GM12878 (cell line): Measurements from ENCODE around the gene ZDHHC7. TPM values are rescaled to one million over a fixed set of nuclear protein-coding genes. Genes with fewer than 3 reads are reported as not detected.

ENCODE experiments used
- ATAC-seq: fragments of 200-7000 bp; cut with Tn5 transposase; 3 replicates; pipeline ENCODE4 v1.9.1; 2020; ENCODE audit warnings: mild to moderate bottlenecking, moderate library complexity
- BruUV-seq: library from RNA; stranded (reverse); fragments of 400-500 nt; replicated peaks from 2 replicates; lab custom pipeline; 2021; lab: Mats Ljungman, UMichigan
- CTCF ChIA-PET: fragments of 300-600 bp; sonication (Branson Sonifier 250); formaldehyde crosslinking; extraction: SDS; loops from one replicate; lab custom pipeline; 2021; ENCODE audit warnings: inconsistent platforms; lab: Yijun Ruan, JAX
- POLR2A ChIA-PET: fragments of 350-600 bp; formaldehyde crosslinking; extraction: SDS; loops from one replicate; lab custom pipeline; 2021; ENCODE audit warnings: inconsistent platforms; lab: Charles Lee
- RAD21 ChIA-PET: fragments of 300-600 bp; sonication (Branson Sonifier 250); formaldehyde crosslinking; loops from one replicate; lab custom pipeline; 2023; ENCODE audit warnings: antibody characterized with exemption; ENCODE audit not compliant: unreplicated experiment; lab: Charles Lee
- SMC1A ChIA-PET: fragments of 300-600 bp; sonication (Branson Sonifier 250); formaldehyde crosslinking; loops from one replicate; lab custom pipeline; 2023; ENCODE audit not compliant: unreplicated experiment, uncharacterized antibody; lab: Charles Lee
- DNase-seq: peaks from one replicate; pipeline ENCODE4 v3.0.0-alpha.2; 2011; ENCODE audit warnings: low read depth, low spot score
- FAIRE-seq: peaks from 3 replicates; lab custom pipeline; 2011; peaks lifted over from hg19 to GRCh38; lab: Jason Lieb, UNC
- H2AFZ ChIP-seq: 2 replicates; pipeline ENCODE4 v1.6.0; 2011; ENCODE audit warnings: low read depth, low read length, control low read depth; ENCODE audit not compliant: control insufficient read depth
- H3K27ac ChIP-seq: 2 replicates; pipeline ENCODE4 v1.5.1; 2011; ENCODE audit warnings: control low read depth; ENCODE audit not compliant: control insufficient read depth, insufficient read depth
- H3K27me3 ChIP-seq, 2 experiments: replicated peaks in 1 of 2; 2 replicates each; pipeline versions ENCODE4 v1.6.0 to v1.6.1; 2011; ENCODE audit warnings: low read length in 1 of 2; ENCODE audit not compliant: control insufficient read depth in 2 of 2, insufficient read depth in 2 of 2
- H3K36me3 ChIP-seq, 2 experiments: 2 replicates each; pipeline ENCODE4 v1.5.1; 2011; ENCODE audit warnings: low read length in 1 of 2; ENCODE audit not compliant: control insufficient read depth in 2 of 2, insufficient read depth in 2 of 2
- H3K4me1 ChIP-seq: 2 replicates; pipeline ENCODE4 v1.6.1; 2011; ENCODE audit warnings: mild to moderate bottlenecking, low read length, moderate library complexity, mixed read lengths; ENCODE audit not compliant: control insufficient read depth, insufficient read depth
- H3K4me2 ChIP-seq: 2 replicates; pipeline ENCODE4 v1.6.0; 2011; ENCODE audit warnings: control low read depth; ENCODE audit not compliant: control insufficient read depth, insufficient read depth
- H3K4me3 ChIP-seq: fragments of 200-600 bp; sonication (generic); 2 replicates; pipeline ENCODE4 v1.5.1; 2016
- H3K79me2 ChIP-seq: 2 replicates; pipeline ENCODE4 v1.6.0; 2011; ENCODE audit warnings: low read length; ENCODE audit not compliant: control insufficient read depth, insufficient read depth
- H3K9ac ChIP-seq: 2 replicates; pipeline ENCODE4 v1.8.0; 2011; ENCODE audit warnings: low read length, control low read depth, mixed read lengths; ENCODE audit not compliant: control insufficient read depth, insufficient read depth
- H3K9me3 ChIP-seq: replicated peaks from 3 replicates; pipeline ENCODE4 v1.5.1; 2011; ENCODE audit warnings: mild to moderate bottlenecking, low read length; ENCODE audit not compliant: control insufficient read depth, insufficient read depth
- H4K20me1 ChIP-seq: 2 replicates; pipeline ENCODE4 v1.6.0; 2011; ENCODE audit not compliant: control insufficient read depth, insufficient read depth
- BRCA1 ChIP-seq: IDR thresholded peaks from 2 replicates; pipeline ENCODE4 v1.6.1; 2011; ENCODE audit warnings: low read depth, low read length, improper control_type of control experiment
- CHD4 ChIP-seq: fragments of 200-600 bp; sonication (generic); IDR thresholded peaks from 2 replicates; pipeline ENCODE4 v1.6.1; 2016; ENCODE audit warnings: mild to moderate bottlenecking
- FOXK2 ChIP-seq: fragments of 450-650 bp; IDR thresholded peaks from 2 replicates; pipeline ENCODE4 v1.6.1; 2017; ENCODE audit warnings: mild to moderate bottlenecking, moderate library complexity
- JUND ChIP-seq: IDR thresholded peaks from 2 replicates; pipeline ENCODE4 v1.6.1; 2012; ENCODE audit warnings: low read depth, mild to moderate bottlenecking, low read length, improper control_type of control experiment, moderate library complexity
- KDM1A ChIP-seq: fragments of 200-600 bp; sonication (generic); IDR thresholded peaks from 2 replicates; pipeline ENCODE4 v1.6.1; 2016; ENCODE audit warnings: borderline replicate concordance
- NR2F1 ChIP-seq: fragments of 450-650 bp; conservative IDR thresholded peaks from 2 replicates; pipeline ENCODE4 v1.6.1; 2017; ENCODE audit warnings: mild to moderate bottlenecking
- RAD21 ChIP-seq: IDR thresholded peaks from 2 replicates; pipeline ENCODE4 v1.6.1; 2011; ENCODE audit warnings: mild to moderate bottlenecking, low read depth, low read length, moderate library complexity; ENCODE audit not compliant: insufficient read depth
- RBBP5 ChIP-seq: fragments of 200-600 bp; sonication (generic); conservative IDR thresholded peaks from 2 replicates; pipeline ENCODE4 v1.6.1; 2016
- STAT3 ChIP-seq: IDR thresholded peaks from 2 replicates; pipeline ENCODE4 v1.6.1; 2011; ENCODE audit warnings: low read depth, low read length, improper control_type of control experiment
- SUPT20H ChIP-seq: IDR thresholded peaks from 2 replicates; pipeline ENCODE4 v1.6.1; 2011; ENCODE audit warnings: low read depth, mild to moderate bottlenecking, low read length, moderate library complexity, borderline replicate concordance; ENCODE audit not compliant: control insufficient read depth
- WGBS: methylation state at CpG from one replicate; pipeline ENCODE4 v1.1.6; 2016; ENCODE audit warnings: low lambda C conversion rate; ENCODE audit not compliant: insufficient replicate concordance, insufficient coverage; ENCODE audit errors: missing lambda C conversion rate; 5-methylcytosine and 5-hydroxymethylcytosine counted together
- in situ Hi-C: fragments of 300-500 bp; cut with MboI; formaldehyde crosslinking; loops from 9 replicates; pipeline ENCODE4 v1.14.3; 2018; ENCODE audit warnings: mixed read lengths
- intact Hi-C: fragments of 100-400 bp; cut with micrococcal nuclease; formaldehyde crosslinking; loops from one replicate; pipeline ENCODE4 v1.14.2; 2022; ENCODE audit not compliant: unreplicated experiment
- polyA plus RNA-seq, 11 experiments: library from polyadenylated mRNA; depleted of rRNA in 4 of 11; unstranded in 6 of 11; stranded (reverse) in 5 of 11; fragments of >200 nt; fragmentation: Nextera tagmentation in 4 of 11; fragmentation: Illumina TruSeq in 1 of 11; extraction: Ambion mirVana in 4 of 11; extraction: Trizol in 1 of 11; gene quantifications; 1 replicate in 1 of 11; 2 replicates in 10 of 11; pipeline versions ENCODE4 v1.2.1 to v1.2.3, GENCODE V29; 2011 to 2016; ENCODE audit warnings: inconsistent platforms in 2 of 11, missing spikeins in 2 of 11, low read depth in 1 of 11
- total RNA-seq, 4 experiments: library from RNA; depleted of rRNA in 3 of 4; stranded (reverse); fragments of >200 nt in 3 of 4; fragmentation: Illumina TruSeq in 1 of 4; extraction: Trizol in 1 of 4; gene quantifications; 2 replicates each; pipeline versions ENCODE4 v1.2.1 to v1.2.3, GENCODE V29; 2013 to 2021
- TF ChIP-seq, protein P1 (sequence below): IDR thresholded peaks from 2 replicates; pipeline ENCODE4 v1.6.1; 2012; ENCODE audit warnings: low read depth, low read length, improper control_type of control experiment

Gene ZDHHC7
- total and polyA plus RNA-seq, 10 of the 15 experiments (the other 5 are each of a cell fraction or from before 2014, with no cell fraction given) = 0.87 to 26.0 (median 20.0) TPM

DNA sequence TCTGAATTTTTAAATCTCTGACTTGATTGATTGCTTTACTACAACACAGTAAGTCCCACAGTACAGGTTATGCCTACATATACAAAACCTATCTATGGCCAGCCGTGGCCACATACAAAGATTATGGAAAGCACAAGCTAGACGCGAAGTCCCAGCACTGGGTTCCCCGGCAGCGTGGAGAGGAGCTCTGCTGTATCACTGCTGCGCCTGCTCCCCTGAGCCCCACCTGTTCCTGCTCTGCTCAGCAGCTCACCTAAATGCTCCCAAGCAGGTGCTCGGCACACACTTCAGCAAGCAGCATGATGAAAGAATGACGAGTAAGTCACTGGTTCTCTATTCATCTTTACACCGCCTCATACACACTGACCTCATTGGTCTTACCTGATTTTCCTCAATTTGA lies 20.6 kb downstream of the ZDHHC7 start:
- WGBS = 97% methylated on average over 9 of the region's 9 CpGs
- Histone ChIP-seq H3K4me1 (no peaks in the 10 kb centered on the region), H3K27ac (no peak overlapping the region), H3K9me3 (no peaks in the 10 kb centered on the region), H4K20me1 (no peaks in the 10 kb centered on the region), H2AFZ (no peak overlapping the region), H3K4me2 (no peak overlapping the region), H3K27me3 (no peaks in the 10 kb centered on the region), H3K36me3 (peaks cover 32 to 35% of the 10 kb centered on the region in 2 experiments), H3K9ac (no peak overlapping the region), H3K79me2 (no peaks in the 10 kb centered on the region; the same call in 1 of the 2 replicates), H3K4me3 (no peak overlapping the region)
- FAIRE-seq = no peak
- DNase-seq = no peak
- CTCF ChIA-PET = interaction anchor here (3.6 kb wide), 1 partner anchor 19 kb away, joined by 14 read pairs; no protein-coding TSS in a partner anchor
- TF ChIP-seq SUPT20H = no peak
- no peak for TF ChIP-seq FOXK2
- no peak for TF ChIP-seq RAD21
- no peak for TF ChIP-seq JUND
- TF ChIP-seq STAT3 = no peak
- TF ChIP-seq NR2F1 = no peak
- TF ChIP-seq BRCA1 = no peak
- no peak for TF ChIP-seq RBBP5
- TF ChIP-seq, protein P1, sequence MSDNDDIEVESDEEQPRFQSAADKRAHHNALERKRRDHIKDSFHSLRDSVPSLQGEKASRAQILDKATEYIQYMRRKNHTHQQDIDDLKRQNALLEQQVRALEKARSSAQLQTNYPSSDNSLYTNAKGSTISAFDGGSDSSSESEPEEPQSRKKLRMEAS = no peak
- TF ChIP-seq CHD4 = no peak
- no peak for TF ChIP-seq KDM1A
- POLR2A ChIA-PET = no interaction called here
- RAD21 ChIA-PET = no interaction called here
- no peak for ATAC-seq
- no TSS peak for BruUV-seq
- in situ Hi-C loops (no loop called here), intact Hi-C loops (no loop called here)
- SMC1A ChIA-PET = no interaction called here
